Measurements from ENCODE around the gene SCRT2.

Gene SCRT2

DNA sequence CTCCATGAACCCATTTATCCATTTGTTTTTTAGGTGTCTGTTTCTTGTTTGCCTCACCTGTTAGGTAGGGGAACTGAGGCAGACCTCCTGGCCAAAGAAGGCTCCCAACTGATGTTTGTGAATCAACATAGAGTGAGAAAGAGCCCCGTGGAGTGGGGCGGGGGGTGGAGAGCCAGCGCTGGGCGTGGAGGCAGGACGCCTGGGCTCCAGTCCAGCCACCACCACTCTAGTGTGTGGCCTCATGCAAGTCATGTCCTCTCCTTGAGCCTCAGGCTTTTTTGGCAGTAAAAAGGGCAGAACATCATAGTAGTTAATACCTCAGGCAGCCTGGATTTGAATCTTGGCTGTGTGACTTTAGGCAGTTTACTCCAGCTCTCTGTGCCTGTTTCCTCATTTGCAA is 42.2 kb upstream of the SCRT2 start:
- no peak for DNase-seq (ENCODE audit: extremely low read depth, low read depth)
- TF ChIP-seq, protein P1, sequence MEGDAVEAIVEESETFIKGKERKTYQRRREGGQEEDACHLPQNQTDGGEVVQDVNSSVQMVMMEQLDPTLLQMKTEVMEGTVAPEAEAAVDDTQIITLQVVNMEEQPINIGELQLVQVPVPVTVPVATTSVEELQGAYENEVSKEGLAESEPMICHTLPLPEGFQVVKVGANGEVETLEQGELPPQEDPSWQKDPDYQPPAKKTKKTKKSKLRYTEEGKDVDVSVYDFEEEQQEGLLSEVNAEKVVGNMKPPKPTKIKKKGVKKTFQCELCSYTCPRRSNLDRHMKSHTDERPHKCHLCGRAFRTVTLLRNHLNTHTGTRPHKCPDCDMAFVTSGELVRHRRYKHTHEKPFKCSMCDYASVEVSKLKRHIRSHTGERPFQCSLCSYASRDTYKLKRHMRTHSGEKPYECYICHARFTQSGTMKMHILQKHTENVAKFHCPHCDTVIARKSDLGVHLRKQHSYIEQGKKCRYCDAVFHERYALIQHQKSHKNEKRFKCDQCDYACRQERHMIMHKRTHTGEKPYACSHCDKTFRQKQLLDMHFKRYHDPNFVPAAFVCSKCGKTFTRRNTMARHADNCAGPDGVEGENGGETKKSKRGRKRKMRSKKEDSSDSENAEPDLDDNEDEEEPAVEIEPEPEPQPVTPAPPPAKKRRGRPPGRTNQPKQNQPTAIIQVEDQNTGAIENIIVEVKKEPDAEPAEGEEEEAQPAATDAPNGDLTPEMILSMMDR (IDR thresholded peaks at IDR 0.05; ENCODE audit: low read depth, low read length), result no peak

DNA sequence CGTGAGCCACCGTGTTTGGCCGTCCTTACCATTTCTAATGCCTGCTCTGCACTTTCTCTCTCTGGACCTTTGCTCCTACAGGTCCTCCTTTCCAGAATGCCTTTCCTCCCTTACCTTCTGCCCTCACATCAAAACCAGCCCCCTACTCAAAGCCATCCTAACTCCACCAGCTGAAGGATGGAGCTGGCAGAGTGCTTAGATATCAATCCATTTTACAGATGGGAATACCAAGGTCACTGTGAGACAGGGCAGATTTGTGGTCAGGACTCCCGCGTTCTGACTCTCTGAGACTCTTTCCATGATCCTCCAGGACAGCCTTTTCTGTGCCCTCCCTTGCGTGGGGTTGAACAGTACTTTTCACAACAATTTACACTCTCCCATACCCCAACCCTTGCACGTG is 41.7 kb upstream of the SCRT2 start:
- TF ChIP-seq, protein P1 (IDR thresholded peaks at IDR 0.05; ENCODE audit: low read depth, low read length), result no peak
- DNase-seq (ENCODE audit: extremely low read depth, low read depth), result no peak

DNA sequence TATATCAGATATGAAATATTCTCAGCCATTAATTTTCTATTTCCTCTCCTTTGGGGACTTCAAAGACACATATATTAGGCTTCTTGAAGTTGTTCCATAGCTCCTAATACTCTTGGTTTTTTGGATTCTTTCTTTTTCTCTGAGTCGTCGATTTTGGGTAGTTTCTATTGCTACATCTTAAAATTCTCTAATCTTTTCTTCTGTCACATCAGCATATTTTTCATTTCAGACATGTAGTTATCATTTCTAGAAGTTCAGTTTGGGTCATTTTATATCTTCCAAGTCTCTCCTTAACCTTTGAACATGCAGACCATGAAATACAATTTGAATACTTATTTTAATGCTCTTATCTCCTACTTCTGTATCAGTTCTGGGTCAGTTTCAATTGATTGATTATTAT is 38.9 kb upstream of the SCRT2 start:
- TF ChIP-seq, protein P1 (IDR thresholded peaks at IDR 0.05; ENCODE audit: low read depth, low read length), result no peak
- no peak for DNase-seq (ENCODE audit: extremely low read depth, low read depth)

DNA sequence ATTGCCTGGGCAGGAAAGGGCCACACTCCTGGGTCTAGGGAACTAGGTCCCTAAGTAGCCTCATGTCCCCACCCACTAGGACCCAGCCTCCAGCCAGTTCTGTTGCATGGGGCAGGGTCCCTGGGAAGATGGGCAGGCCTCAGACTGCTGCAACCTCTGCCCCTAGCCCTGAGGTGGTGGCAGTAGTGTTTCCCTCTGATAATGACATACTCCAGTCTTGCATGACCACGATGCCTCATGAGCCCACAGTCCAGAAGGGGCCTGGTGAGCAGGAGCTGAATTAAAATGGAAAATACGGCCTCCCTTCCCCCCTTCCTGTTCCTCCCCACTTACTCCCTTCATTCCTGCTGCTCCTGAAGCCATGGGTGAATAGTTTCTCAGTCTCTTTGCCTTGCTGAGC is 36.0 kb upstream of the SCRT2 start:
- TF ChIP-seq, protein P1 (IDR thresholded peaks at IDR 0.05; ENCODE audit: low read depth, low read length), result no peak
- no peak for DNase-seq (ENCODE audit: extremely low read depth, low read depth)

DNA sequence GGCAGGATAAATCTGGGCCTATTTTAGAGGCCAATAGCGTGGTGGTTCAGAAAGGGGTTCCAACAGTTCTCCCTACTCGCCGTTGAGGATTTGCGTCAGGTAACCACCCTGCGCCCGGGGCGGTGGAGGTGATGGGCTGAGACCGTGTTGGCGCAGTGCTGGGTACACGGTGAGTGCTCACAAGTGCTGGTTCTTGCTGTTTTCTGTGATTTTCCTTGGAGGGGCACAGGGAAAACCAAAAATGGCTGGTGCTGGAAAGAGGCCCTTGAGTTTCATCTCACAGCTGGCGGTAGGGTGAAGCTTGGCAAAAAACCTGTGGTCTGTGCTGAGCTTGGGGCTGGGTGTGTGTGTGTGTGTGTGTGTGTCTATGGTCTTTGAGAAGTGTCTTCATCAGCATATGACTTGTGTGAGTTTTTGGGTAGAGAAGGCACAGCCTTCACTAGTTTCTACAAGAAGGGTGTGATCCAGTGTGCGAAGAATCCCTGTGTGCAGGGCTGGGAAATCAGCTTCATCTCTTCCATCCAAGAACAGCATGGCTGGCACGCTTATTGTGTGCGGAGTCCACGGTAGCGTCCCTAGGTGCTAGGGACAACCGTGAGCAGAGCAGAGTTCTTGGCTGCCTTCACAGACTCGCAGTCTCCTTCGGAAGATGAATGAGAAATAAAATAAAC is 35.3 kb upstream of the SCRT2 start:
- no peak for DNase-seq (ENCODE audit: extremely low read depth, low read depth)
- TF ChIP-seq, protein P1 (IDR thresholded peaks at IDR 0.05; ENCODE audit: low read depth, low read length), result no peak

DNA sequence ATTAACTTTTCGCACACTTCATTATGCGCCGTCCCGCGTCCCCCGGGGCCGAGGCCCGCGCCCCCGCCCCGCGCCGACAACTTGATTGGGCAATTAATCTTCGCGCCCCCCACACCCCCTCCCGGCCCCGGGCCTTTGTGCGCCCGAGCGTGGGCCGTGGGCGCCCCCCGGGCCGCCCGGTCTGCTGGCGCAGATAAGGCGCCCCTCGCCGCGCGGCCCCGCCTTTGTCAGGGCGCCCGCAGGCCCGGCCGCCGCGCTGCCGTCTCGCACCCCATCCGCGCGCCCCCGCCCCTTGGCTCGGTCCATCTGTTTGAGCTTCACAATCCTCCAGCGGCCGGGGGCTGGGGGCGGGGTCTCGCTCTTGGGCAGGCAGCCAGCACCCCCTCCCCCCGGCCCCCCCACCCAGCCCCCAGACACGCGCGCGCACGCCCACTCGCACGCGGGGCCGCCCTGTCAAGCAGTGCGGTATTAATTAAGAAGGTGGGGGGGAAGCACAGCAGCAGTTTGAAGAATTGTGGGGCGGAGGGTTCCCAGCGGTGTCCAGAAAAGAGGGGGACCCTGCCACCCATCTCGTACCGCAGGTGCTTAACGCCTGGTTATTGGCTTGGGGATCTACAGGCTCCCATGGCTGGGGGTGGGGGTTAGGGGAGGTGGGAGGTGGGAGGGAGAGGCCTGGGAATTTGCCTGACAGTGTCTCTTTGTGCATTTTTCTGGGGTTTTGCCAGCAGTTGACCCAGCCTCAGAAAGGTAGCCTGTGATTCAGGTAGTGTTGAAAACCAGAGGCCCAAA is 34.6 kb upstream of the SCRT2 start:
- no peak for DNase-seq (ENCODE audit: extremely low read depth, low read depth)
- TF ChIP-seq, protein P1 (IDR thresholded peaks at IDR 0.05; ENCODE audit: low read depth, low read length), result no peak

DNA sequence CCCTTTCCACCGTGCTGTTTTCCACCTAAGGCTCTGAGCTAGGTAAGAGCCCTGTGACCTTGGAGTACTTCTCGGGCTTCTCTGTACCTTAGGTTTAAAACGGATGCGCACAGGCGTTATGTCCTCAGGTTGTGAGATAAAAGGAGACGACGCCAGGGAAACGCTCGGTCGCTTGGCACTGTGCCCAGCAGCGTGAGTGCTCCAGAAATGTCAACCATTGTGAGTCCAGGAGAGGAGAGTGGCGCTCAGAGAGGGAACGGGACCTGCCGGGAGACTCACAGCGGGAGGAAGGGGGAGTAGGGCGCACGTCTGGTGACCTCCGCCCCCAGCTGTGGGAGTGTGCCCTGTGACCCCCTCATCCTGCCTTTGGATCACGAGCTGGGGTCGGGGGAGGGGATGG is 33.8 kb upstream of the SCRT2 start:
- TF ChIP-seq, protein P1 (IDR thresholded peaks at IDR 0.05; ENCODE audit: low read depth, low read length), result no peak
- no peak for DNase-seq (ENCODE audit: extremely low read depth, low read depth)

Measured in AG09319 (cell line).